Dendritic cell treated with granulocyte-macrophage colony-stimulating factor and Interleukin-4, amounts not matched to agents 40 ng/mL and 50 ng/mL, for 4 days (primary cell): ENCODE measurements around the gene CTSE.

Experiments
- H3K27ac Mint-ChIP-seq: one replicate; pipeline ENCODE4 v1.8.0; 2022; ENCODE audit warnings: mild to moderate bottlenecking, mixed read lengths
- H3K27me3 Mint-ChIP-seq: one replicate; pipeline ENCODE4 v1.8.0; 2022; ENCODE audit warnings: mild to moderate bottlenecking, mixed read lengths
- H3K36me3 Mint-ChIP-seq: one replicate; pipeline ENCODE4 v1.8.0; 2022; ENCODE audit warnings: low read depth, mixed read lengths
- H3K4me1 Mint-ChIP-seq: one replicate; pipeline ENCODE4 v1.8.0; 2022; ENCODE audit warnings: low read depth, mixed read lengths
- H3K4me3 Mint-ChIP-seq: one replicate; pipeline ENCODE4 v1.8.0; 2022; ENCODE audit warnings: mild to moderate bottlenecking, moderate library complexity, mixed read lengths
- H3K9me3 Mint-ChIP-seq: one replicate; pipeline ENCODE4 v1.8.0; 2022; ENCODE audit warnings: mixed read lengths
- intact Hi-C: fragments of 100-400 bp; cut with micrococcal nuclease; formaldehyde crosslinking; loops from one replicate; pipeline ENCODE4 v1.15.0; 2022

Gene CTSE

GRCh38 chr1:205986861-205987260 is 36.8 kb downstream of the CTSE start:
- intact Hi-C loops = no loop called here
- Mint-ChIP-seq H3K36me3 (peaks cover 77% of the 10 kb centered on the region), H3K4me3 (no peak overlapping the region), H3K27ac (no peak overlapping the region), H3K27me3 (peaks cover 2% of the 10 kb centered on the region), H3K4me1 (peaks cover 49% of the 10 kb centered on the region), H3K9me3 (no peaks in the 10 kb centered on the region)

- Mint-ChIP-seq H3K4me3 (no peak overlapping the region), H3K27ac (no peak overlapping the region), H3K9me3 (no peaks in the 10 kb centered on the region), H3K27me3 (peaks cover 2% of the 10 kb centered on the region), H3K4me1 (peaks cover 43% of the 10 kb centered on the region), H3K36me3 (peaks cover 77% of the 10 kb centered on the region)
- intact Hi-C loops = no loop called here
These were observed 37.4 kb downstream of the CTSE start for GRCh38 chr1:205986292-205986691.

GRCh38 chr1:205985330-205986005 is 38.2 kb downstream of the CTSE start:
- no peaks in the 10 kb centered on the region for H3K9me3 Mint-ChIP-seq
- intact Hi-C loops = no loop called here
- H3K27me3 Mint-ChIP-seq = peaks cover 2% of the 10 kb centered on the region
- H3K4me3 Mint-ChIP-seq = no peak overlapping the region
- peaks cover 72% of the 10 kb centered on the region for H3K36me3 Mint-ChIP-seq
- peaks cover 41% of the 10 kb centered on the region for H3K4me1 Mint-ChIP-seq
- H3K27ac Mint-ChIP-seq = no peak overlapping the region

GRCh38 chr1:205983925-205984725 is 39.6 kb downstream of the CTSE start:
- Mint-ChIP-seq H3K9me3 (no peaks in the 10 kb centered on the region), H3K36me3 (peaks cover 69% of the 10 kb centered on the region), H3K4me1 (peaks cover 27% of the 10 kb centered on the region), H3K27ac (peak overlapping the region; percentile 53), H3K27me3 (no peaks in the 10 kb centered on the region), H3K4me3 (no peak overlapping the region)
- intact Hi-C loops = loop anchor here (1.0 kb wide), 1 partner anchor 122 kb away; no protein-coding TSS in a partner anchor

- intact Hi-C loops = no loop called here
- H3K36me3 Mint-ChIP-seq = peaks cover 70% of the 10 kb centered on the region
- peaks cover 20% of the 10 kb centered on the region for H3K4me1 Mint-ChIP-seq
- no peak overlapping the region for H3K4me3 Mint-ChIP-seq
- H3K27me3 Mint-ChIP-seq = no peaks in the 10 kb centered on the region
- no peaks in the 10 kb centered on the region for H3K9me3 Mint-ChIP-seq
- no peak overlapping the region for H3K27ac Mint-ChIP-seq
These were observed 42.4 kb downstream of the CTSE start for GRCh38 chr1:205981257-205981656.

DNA sequence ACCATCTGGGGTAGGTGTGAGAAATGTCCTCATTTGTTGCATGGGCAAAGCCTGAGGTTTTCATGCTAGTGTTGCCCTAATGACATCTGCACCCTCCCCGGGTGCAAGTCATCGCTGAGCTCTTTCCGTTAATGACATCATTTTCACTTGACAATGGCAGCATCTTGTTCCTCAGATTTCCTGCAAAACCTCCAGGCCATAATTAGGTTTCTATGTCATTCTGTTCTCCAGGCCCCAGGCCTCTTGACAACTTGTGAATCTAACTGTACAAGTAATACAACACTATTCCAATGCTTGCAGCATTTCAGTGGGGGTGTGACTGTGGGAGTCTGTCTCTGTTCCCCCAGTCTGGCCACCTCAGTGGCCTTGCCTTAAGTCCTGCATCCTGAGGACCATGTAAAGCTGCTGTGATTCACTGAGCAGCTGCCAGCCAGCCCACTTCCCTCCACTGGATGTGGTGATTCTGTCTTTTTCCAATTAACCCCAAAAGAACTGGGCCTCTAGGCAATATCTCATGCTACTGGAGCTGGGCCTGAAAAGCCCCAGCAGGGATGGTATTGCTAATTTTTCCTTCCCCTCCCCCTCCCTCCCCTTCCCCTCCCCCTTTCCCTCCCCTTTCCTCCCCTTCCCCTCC is 43.3 kb downstream of the CTSE start:
- H3K4me1 Mint-ChIP-seq = peaks cover 21% of the 10 kb centered on the region
- no peak overlapping the region for H3K4me3 Mint-ChIP-seq
- no peaks in the 10 kb centered on the region for H3K27me3 Mint-ChIP-seq
- H3K36me3 Mint-ChIP-seq = peaks cover 64% of the 10 kb centered on the region
- no peaks in the 10 kb centered on the region for H3K9me3 Mint-ChIP-seq
- no peak overlapping the region for H3K27ac Mint-ChIP-seq
- intact Hi-C loops = no loop called here

DNA sequence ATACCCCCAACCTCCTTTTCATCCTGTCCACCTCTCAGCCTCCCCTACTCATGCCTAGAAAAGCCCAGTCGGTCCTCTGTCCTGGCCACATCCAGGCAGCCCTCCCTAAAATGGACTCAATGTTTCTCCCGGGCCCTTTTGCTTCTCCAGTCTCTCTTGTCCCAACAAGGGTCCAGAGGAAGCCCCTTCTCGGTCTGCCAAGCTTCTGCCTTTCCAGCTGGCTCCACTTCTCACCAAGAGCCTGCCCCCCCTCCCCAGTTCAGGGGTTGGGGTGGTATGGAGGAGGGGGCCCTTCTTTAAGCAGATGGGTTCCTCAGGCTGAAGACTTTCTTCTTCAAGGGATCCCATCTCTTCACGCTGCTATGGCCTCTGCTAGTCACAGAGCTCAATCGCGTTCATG is 44.4 kb downstream of the CTSE start:
- Mint-ChIP-seq H3K9me3 (no peaks in the 10 kb centered on the region), H3K36me3 (peaks cover 54% of the 10 kb centered on the region), H3K4me1 (peaks cover 19% of the 10 kb centered on the region), H3K4me3 (no peak overlapping the region), H3K27ac (no peak overlapping the region), H3K27me3 (no peaks in the 10 kb centered on the region)
- intact Hi-C loops = no loop called here

- intact Hi-C loops = no loop called here
- Mint-ChIP-seq H3K9me3 (no peaks in the 10 kb centered on the region), H3K4me3 (no peak overlapping the region), H3K27ac (no peak overlapping the region), H3K36me3 (peaks cover 48% of the 10 kb centered on the region), H3K27me3 (no peaks in the 10 kb centered on the region), H3K4me1 (peaks cover 13% of the 10 kb centered on the region)
These were observed 45.0 kb downstream of the CTSE start for GRCh38 chr1:205978676-205979075.

DNA sequence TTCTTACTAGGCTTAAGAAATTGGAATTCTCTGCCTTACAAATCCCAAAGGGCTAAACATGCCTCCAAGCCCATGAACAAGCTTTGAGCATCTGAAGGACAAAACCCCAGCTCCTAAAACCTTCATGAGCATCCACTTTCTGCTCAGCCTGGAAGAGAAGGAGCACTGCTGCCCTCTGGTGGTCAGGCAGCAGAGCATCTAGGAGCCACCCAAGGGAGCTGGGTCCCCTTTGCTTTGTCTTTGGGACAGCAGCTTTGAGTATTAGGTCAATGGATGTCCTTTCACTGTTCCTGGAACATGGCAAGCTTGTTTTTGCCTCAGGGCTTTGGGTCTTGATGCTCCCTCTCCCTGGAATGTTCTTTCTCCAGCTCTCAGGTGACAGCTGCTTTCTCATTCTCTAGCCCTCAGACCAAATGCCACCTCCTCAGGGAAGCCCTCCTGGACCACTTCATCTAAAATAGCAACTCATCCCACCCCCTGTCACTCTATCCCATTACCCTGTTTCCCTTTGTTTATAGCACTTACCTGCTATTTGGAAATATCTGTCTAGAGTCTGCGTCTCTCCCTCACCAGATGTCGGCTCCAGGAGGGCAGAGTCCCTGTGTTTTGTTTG is 46.2 kb downstream of the CTSE start:
- no peak overlapping the region for H3K27ac Mint-ChIP-seq
- H3K9me3 Mint-ChIP-seq = no peaks in the 10 kb centered on the region
- peaks cover 12% of the 10 kb centered on the region for H3K4me1 Mint-ChIP-seq
- H3K36me3 Mint-ChIP-seq = peaks cover 37% of the 10 kb centered on the region
- no peak overlapping the region for H3K4me3 Mint-ChIP-seq
- peaks cover 3% of the 10 kb centered on the region for H3K27me3 Mint-ChIP-seq
- intact Hi-C loops = loop anchor here (1.0 kb wide), 2 partner anchors 58 to 186 kb away; no protein-coding TSS in a partner anchor

- H3K36me3 Mint-ChIP-seq = peaks cover 30% of the 10 kb centered on the region
- H3K9me3 Mint-ChIP-seq = no peaks in the 10 kb centered on the region
- H3K27ac Mint-ChIP-seq = no peak overlapping the region
- H3K4me3 Mint-ChIP-seq = no peak overlapping the region
- peaks cover 3% of the 10 kb centered on the region for H3K27me3 Mint-ChIP-seq
- intact Hi-C loops = loop anchor here (1.0 kb wide), 2 partner anchors 58 to 186 kb away; no protein-coding TSS in a partner anchor
- H3K4me1 Mint-ChIP-seq = peaks cover 12% of the 10 kb centered on the region
These were observed 46.8 kb downstream of the CTSE start for GRCh38 chr1:205976708-205977401.

GRCh38 chr1:205976036-205976435 is 47.7 kb downstream of the CTSE start:
- Mint-ChIP-seq H3K27ac (no peak overlapping the region), H3K36me3 (peaks cover 22% of the 10 kb centered on the region), H3K27me3 (peaks cover 3% of the 10 kb centered on the region), H3K4me1 (peaks cover 12% of the 10 kb centered on the region), H3K4me3 (no peak overlapping the region), H3K9me3 (no peaks in the 10 kb centered on the region)
- intact Hi-C loops = no loop called here

- Mint-ChIP-seq H3K4me3 (no peak overlapping the region), H3K36me3 (peaks cover 21% of the 10 kb centered on the region), H3K4me1 (peaks cover 6% of the 10 kb centered on the region), H3K27me3 (peaks cover 3% of the 10 kb centered on the region), H3K9me3 (no peaks in the 10 kb centered on the region), H3K27ac (no peak overlapping the region)
- intact Hi-C loops = no loop called here
These were observed 48.2 kb downstream of the CTSE start for GRCh38 chr1:205975387-205975998.

DNA sequence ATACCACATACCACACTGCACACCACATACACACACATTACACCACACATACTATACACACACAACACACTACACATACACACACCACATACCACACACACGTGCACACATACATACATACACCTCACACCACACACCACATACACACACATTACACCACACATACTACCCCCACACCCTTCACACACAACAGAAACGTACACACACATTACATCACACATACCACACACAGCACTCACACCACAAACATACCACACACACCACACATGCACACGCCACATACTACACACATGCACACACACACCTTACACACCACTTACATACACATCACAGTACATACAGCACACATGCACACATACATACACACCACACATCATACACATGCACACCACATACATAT is 49.0 kb downstream of the CTSE start:
- Mint-ChIP-seq H3K36me3 (peaks cover 16% of the 10 kb centered on the region), H3K9me3 (no peaks in the 10 kb centered on the region), H3K4me1 (peaks cover 6% of the 10 kb centered on the region), H3K27ac (no peak overlapping the region), H3K4me3 (no peak overlapping the region), H3K27me3 (peaks cover 3% of the 10 kb centered on the region)
- intact Hi-C loops = no loop called here
